DND-41 (cell line): ENCODE results near the gene C10orf143.

Experiments used
- EZH2 ChIP-seq: IDR thresholded peaks from 3 replicates; pipeline ENCODE4 v1.6.1; 2012; ENCODE audit warnings: borderline replicate concordance, low read depth, mild to moderate bottlenecking, moderate library complexity, low read length, inconsistent platforms; ENCODE audit not compliant: severe bottlenecking
- TF ChIP-seq, protein P1 (sequence below): IDR thresholded peaks from 2 replicates; pipeline ENCODE4 v1.5.1; 2012; ENCODE audit warnings: borderline replicate concordance, low read length, moderate library complexity, mild to moderate bottlenecking; ENCODE audit not compliant: poor library complexity, severe bottlenecking; ENCODE audit errors: extremely low read depth

GRCh38 chr10:130028465-130028819 is 82.2 kb downstream of the C10orf143 start:
- TF ChIP-seq, protein P1, sequence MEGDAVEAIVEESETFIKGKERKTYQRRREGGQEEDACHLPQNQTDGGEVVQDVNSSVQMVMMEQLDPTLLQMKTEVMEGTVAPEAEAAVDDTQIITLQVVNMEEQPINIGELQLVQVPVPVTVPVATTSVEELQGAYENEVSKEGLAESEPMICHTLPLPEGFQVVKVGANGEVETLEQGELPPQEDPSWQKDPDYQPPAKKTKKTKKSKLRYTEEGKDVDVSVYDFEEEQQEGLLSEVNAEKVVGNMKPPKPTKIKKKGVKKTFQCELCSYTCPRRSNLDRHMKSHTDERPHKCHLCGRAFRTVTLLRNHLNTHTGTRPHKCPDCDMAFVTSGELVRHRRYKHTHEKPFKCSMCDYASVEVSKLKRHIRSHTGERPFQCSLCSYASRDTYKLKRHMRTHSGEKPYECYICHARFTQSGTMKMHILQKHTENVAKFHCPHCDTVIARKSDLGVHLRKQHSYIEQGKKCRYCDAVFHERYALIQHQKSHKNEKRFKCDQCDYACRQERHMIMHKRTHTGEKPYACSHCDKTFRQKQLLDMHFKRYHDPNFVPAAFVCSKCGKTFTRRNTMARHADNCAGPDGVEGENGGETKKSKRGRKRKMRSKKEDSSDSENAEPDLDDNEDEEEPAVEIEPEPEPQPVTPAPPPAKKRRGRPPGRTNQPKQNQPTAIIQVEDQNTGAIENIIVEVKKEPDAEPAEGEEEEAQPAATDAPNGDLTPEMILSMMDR, result no peak
- TF ChIP-seq EZH2, result no peak
